Parathyroid adenoma (tissue), 2 donors: ENCODE data around the gene LPO.

Experiments
- H2AFZ ChIP-seq: fragments of 300-600 bp; sonication (generic); one replicate; pipeline ENCODE4 v1.7.0; 2017; ENCODE audit warnings: antibody characterized with exemption, mild to moderate bottlenecking
- H3K27ac ChIP-seq: fragments of 300-600 bp; sonication (generic); one replicate; pipeline ENCODE4 v1.7.0; 2017
- H3K27me3 ChIP-seq: fragments of 300-600 bp; sonication (generic); one replicate; pipeline ENCODE4 v1.7.0; 2017; ENCODE audit warnings: low read length; ENCODE audit not compliant: control insufficient read depth, insufficient read depth
- H3K36me3 ChIP-seq: fragments of 300-600 bp; sonication (generic); one replicate; pipeline ENCODE4 v1.7.0; 2017; ENCODE audit warnings: low read length; ENCODE audit not compliant: control insufficient read depth, insufficient read depth
- H3K4me1 ChIP-seq: fragments of 300-600 bp; sonication (generic); one replicate; pipeline ENCODE4 v1.7.0; 2017; ENCODE audit warnings: control low read depth
- H3K4me2 ChIP-seq: fragments of 300-600 bp; sonication (generic); one replicate; pipeline ENCODE4 v1.7.0; 2017; ENCODE audit warnings: low read length
- H3K4me3 ChIP-seq: fragments of 300-600 bp; sonication (generic); one replicate; pipeline ENCODE4 v1.7.0; 2017; ENCODE audit warnings: low read depth, low read length
- H3K79me2 ChIP-seq: fragments of 300-600 bp; sonication (generic); one replicate; pipeline ENCODE4 v1.7.0; 2017; ENCODE audit warnings: control low read depth
- H3K9ac ChIP-seq: fragments of 300-600 bp; sonication (generic); one replicate; pipeline ENCODE4 v1.7.0; 2017; ENCODE audit warnings: mild to moderate bottlenecking
- H3K9me3 ChIP-seq: fragments of 300-600 bp; sonication (generic); one replicate; pipeline ENCODE4 v1.7.0; 2017; ENCODE audit warnings: low read length; ENCODE audit not compliant: control insufficient read depth
- TF ChIP-seq, protein P1 (sequence below): fragments of 300-600 bp; sonication (generic); IDR thresholded peaks from one replicate; pipeline ENCODE4 v1.7.0; 2017; ENCODE audit warnings: antibody characterized with exemption, mild to moderate bottlenecking
- donor health status: primary hyperparathyroidism.

Gene LPO

DNA sequence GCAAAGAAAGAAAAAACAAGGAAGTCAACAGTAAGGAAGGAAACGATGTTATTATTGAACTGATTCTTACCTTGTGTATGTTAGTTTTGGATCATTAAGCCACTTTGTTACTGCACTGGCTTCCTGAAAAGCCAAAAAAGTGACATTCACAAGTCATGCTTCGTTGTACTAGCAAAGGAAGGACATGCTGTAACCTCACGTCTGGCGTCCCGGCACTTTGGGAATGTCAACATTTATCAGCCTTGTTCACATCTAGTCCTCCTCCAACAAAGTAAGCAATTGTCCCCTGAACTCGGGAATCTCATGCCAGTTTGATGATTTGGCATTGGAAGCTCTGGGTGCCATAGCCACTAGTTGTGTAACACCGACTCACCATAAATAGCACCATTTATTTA lies 18.6 kb upstream of the LPO start:
- H3K9me3 ChIP-seq, result no peaks in the 10 kb centered on the region
- H3K4me2 ChIP-seq, result peak overlapping the region; percentile 95
- H3K27ac ChIP-seq, result peak overlapping the region; percentile 54
- H3K27me3 ChIP-seq, result no peaks in the 10 kb centered on the region
- peak overlapping the region; percentile 83 for H3K4me3 ChIP-seq
- TF ChIP-seq, protein P1, sequence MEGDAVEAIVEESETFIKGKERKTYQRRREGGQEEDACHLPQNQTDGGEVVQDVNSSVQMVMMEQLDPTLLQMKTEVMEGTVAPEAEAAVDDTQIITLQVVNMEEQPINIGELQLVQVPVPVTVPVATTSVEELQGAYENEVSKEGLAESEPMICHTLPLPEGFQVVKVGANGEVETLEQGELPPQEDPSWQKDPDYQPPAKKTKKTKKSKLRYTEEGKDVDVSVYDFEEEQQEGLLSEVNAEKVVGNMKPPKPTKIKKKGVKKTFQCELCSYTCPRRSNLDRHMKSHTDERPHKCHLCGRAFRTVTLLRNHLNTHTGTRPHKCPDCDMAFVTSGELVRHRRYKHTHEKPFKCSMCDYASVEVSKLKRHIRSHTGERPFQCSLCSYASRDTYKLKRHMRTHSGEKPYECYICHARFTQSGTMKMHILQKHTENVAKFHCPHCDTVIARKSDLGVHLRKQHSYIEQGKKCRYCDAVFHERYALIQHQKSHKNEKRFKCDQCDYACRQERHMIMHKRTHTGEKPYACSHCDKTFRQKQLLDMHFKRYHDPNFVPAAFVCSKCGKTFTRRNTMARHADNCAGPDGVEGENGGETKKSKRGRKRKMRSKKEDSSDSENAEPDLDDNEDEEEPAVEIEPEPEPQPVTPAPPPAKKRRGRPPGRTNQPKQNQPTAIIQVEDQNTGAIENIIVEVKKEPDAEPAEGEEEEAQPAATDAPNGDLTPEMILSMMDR, result no peak
- H3K9ac ChIP-seq, result no peak overlapping the region
- no peaks in the 10 kb centered on the region for H3K36me3 ChIP-seq
- no peaks in the 10 kb centered on the region for H3K4me1 ChIP-seq
- H3K79me2 ChIP-seq, result no peaks in the 10 kb centered on the region
- H2AFZ ChIP-seq, result peak overlapping the region; percentile 94

DNA sequence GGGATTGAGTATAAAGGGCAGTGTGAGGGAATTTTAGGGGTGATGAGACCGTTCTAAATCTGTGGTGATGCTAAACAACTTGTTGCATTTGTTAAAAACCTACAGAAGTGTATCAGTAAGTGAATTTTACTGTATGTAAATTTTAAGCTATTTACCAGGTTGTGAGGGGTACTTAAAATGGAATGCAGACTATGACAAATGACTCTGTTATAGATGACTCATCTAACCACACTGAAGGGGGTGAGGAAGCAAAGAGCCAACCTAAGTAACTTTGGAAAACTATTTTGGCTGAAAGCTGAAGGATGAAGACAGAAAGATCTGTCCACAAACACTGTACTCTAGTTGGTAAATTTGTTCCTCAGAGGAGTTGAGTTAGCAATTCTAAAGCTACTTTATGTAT lies 14.1 kb upstream of the LPO start:
- H3K79me2 ChIP-seq, result no peaks in the 10 kb centered on the region
- H3K4me1 ChIP-seq, result no peaks in the 10 kb centered on the region
- no peak overlapping the region for H3K4me3 ChIP-seq
- H3K4me2 ChIP-seq, result no peak overlapping the region
- no peaks in the 10 kb centered on the region for H3K27me3 ChIP-seq
- TF ChIP-seq, protein P1, result no peak
- H3K27ac ChIP-seq, result no peak overlapping the region
- no peak overlapping the region for H2AFZ ChIP-seq
- no peaks in the 10 kb centered on the region for H3K9me3 ChIP-seq
- no peaks in the 10 kb centered on the region for H3K36me3 ChIP-seq
- no peak overlapping the region for H3K9ac ChIP-seq

DNA sequence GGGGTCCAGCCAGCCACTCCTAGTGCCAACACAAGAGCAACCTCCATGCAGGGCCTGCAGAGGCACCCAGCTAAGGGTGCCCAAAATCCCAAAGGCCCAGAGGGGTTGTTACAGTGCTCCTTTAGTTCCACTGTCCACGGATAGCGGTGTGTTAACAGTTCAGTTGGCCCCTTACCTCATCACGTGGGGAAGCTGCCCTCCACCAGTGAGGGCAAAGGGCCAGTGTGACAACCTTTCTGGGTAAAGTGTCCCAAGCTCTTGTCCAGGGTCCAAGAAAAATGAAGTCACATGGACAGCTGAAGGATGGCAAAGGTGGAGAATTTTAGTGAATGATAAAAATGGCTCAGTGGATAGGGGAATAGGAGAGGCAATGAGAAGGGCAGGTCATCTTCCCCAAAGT lies 10.7 kb upstream of the LPO start:
- TF ChIP-seq, protein P1, result no peak
- Histone ChIP-seq H3K9ac (no peak overlapping the region), H3K27me3 (no peaks in the 10 kb centered on the region), H3K9me3 (no peaks in the 10 kb centered on the region), H2AFZ (no peak overlapping the region), H3K27ac (no peak overlapping the region), H3K4me1 (no peaks in the 10 kb centered on the region), H3K4me3 (no peak overlapping the region), H3K4me2 (no peak overlapping the region), H3K79me2 (no peaks in the 10 kb centered on the region), H3K36me3 (no peaks in the 10 kb centered on the region)

DNA sequence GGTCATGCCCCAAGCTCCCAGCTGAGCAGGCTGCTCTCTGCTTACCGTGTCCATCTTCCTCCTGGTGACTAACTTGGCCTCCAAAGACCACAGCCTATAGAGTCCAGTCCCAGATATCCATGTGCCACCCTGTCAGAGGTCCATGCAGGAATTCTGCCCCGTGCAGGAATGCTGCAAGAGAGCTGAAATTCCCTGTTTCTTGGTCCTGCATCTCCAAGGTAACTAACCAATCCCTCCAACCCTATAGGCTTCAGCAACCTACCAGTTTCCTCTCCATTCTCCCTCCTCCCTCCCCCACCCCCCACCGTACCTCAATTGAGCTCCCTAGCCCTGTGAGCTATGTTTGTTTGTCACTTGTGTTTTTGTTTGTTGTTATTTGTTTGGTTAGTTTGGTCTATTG lies 9.7 kb upstream of the LPO start:
- TF ChIP-seq, protein P1, result no peak
- no peaks in the 10 kb centered on the region for H3K79me2 ChIP-seq
- no peaks in the 10 kb centered on the region for H3K9me3 ChIP-seq
- no peak overlapping the region for H3K4me3 ChIP-seq
- no peaks in the 10 kb centered on the region for H3K4me1 ChIP-seq
- no peak overlapping the region for H3K27ac ChIP-seq
- no peak overlapping the region for H3K9ac ChIP-seq
- H3K36me3 ChIP-seq, result no peaks in the 10 kb centered on the region
- H3K27me3 ChIP-seq, result no peaks in the 10 kb centered on the region
- H3K4me2 ChIP-seq, result no peak overlapping the region
- H2AFZ ChIP-seq, result no peak overlapping the region

DNA sequence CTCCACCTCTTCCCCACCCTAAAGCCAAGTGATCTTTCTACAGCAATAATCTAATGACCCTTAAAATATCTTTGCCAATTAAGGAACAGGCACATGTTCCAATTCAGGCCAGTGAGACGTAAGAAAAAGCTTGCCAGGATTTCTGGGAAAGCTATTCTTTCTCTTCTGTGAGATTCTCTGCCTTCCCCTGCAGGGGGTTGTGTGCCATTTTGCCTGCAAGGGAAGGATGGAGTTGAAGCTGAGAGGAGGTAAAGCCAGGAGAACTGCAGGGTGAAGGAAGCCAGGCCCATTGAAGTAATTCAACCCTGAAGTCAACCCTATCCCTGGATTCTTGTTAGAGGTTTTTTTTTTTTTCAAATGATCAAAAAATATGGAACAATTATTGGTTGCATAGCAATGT lies 9.0 kb upstream of the LPO start:
- H3K9ac ChIP-seq, result no peak overlapping the region
- no peaks in the 10 kb centered on the region for H3K9me3 ChIP-seq
- H3K79me2 ChIP-seq, result no peaks in the 10 kb centered on the region
- no peak overlapping the region for H3K27ac ChIP-seq
- H3K4me3 ChIP-seq, result no peak overlapping the region
- H3K27me3 ChIP-seq, result no peaks in the 10 kb centered on the region
- no peaks in the 10 kb centered on the region for H3K4me1 ChIP-seq
- TF ChIP-seq, protein P1, result no peak
- H2AFZ ChIP-seq, result no peak overlapping the region
- no peak overlapping the region for H3K4me2 ChIP-seq
- H3K36me3 ChIP-seq, result no peaks in the 10 kb centered on the region
